HG03045 (cell line): ENCODE measurements around the gene KRT78.

Source experiments
- ATAC-seq: cut with Tn5 transposase; IDR thresholded peaks from one replicate; pipeline ENCODE4 v1.9.1; 2021; ENCODE audit warnings: mild to moderate bottlenecking, moderate library complexity; ENCODE audit not compliant: unreplicated experiment

The KRT78 gene

DNA sequence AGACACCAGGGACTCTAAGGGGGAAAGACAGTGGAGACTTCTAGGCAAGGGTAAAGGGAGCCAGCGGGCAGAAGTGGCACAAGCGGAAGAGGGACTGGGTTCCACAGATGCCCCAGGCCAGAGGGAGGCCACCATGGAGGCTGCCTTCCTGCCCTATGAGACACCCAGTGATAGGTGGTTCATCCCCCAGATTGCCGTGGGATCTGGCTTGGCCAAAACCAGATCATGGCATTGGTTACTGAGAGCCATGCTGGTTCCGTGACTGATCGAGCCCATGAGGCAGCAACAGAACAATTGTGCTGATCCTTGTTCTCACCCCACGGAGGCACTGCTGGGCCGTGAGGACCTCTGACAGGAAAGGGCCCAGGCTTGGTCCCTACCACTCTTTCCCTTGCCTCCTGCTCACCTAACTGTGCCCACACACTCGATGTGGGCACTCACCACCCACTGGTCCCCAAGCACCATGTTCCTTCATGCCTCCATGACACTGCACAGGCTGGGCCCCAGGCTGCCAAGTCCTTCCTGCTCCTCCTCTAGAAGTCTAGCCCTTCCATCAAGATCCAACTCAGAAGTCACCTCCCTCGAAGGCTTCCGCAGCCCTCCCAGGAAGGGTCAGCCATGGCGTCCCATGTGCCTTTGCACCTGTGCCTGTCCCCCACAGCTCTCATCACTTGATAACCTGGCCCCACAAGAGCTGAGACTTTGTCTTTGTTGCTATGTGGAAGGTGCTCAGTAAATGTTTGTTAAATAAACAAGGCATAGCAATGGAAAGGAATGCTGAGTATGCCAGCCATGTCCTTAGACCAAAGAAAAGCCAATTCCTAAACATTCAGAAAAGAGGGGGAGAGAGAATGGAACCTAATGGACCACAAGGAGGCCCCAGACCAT lies 21.9 kb downstream of the KRT78 start:
- no peak for ATAC-seq

DNA sequence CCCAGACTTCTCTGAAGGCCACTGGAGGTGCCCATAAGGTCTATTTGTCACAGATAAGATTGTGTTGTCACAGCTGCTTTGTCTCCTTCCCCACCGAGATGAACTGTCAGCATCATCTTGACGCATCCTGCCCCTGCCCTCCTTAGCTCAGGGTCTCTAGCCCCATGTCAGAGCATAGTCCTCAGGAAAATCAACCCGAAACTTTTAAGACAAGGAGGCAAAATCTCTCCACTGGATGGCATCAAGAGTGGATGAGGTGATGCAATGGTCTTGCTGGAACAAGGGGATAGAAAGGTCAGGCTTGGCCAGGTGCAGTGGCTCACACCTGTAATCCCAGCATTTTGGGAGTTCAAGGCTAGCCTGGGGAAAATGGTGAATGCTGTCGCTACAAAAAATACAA lies 22.8 kb downstream of the KRT78 start:
- no peak for ATAC-seq

- no peak for ATAC-seq
Observed at GRCh38 chr12:52824741-52825410, 23.9 kb downstream of the KRT78 start.

DNA sequence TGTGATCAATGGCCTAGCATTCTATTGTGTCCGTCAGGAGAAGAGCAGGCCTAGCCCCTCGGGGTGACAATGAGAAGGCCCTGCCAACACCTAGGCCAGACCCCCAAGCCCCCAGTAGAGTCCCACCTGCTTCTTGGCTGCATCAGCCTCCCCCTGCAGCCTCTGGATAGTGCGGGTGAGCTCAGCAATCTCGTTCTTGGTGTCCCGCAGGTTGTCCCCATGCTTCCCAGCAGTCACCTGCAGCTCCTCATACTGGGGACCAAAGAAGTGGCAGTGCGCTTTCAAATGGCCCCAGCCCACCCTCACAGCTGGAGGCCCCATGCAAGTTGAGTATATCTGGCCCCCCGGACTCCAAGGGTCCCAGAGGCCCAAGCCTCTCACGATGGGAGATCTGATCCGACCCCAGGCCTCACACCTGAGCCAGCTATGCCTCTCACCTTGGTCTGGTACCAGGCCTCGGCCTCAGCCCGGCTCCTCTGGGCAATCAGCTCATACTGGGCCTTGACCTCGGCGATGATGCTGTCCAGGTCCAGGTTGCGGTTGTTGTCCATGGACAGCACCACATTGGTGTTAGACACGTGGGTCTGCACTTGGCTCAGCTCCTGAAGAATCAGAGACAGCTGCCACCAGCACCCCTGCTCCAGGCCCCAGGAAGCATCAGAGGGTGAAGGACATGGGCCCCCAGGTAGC lies 24.9 kb downstream of the KRT78 start:
- ATAC-seq, result no peak

DNA sequence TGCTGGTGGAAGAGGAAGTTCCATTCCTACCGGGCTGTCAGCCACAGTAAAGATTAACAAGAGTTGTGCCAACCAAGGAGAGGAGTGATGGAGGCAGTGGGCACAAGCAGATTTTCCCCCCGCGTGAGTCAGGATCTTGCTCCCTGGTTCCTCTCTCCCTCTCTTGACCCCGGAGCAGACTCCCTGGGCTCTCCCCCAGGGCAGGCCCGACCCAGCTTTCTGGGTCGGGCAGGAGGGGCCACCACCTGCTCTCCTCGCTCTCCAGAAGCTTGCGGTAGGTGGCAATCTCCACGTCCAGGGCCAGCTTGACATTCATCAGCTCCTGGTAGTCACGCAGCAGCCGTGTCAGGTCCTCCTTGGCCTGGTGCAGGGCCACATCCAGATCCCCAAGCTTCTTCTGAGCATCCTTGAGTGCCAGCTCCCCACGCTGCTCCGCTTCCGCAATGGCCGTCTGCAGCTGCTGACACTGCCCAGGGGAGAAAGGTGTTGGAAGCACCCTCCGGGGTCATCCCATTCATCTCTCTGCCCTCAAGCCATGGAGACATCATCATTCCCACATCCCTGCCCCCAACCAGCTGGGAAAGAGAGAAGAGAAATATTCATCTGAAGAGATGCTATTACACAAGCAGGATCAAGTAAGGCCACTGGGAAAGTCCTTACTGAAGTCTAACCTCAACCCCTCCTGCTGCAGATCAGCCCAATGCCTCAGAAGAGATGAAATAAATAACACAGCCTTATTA lies 25.9 kb downstream of the KRT78 start:
- ATAC-seq, result no peak

DNA sequence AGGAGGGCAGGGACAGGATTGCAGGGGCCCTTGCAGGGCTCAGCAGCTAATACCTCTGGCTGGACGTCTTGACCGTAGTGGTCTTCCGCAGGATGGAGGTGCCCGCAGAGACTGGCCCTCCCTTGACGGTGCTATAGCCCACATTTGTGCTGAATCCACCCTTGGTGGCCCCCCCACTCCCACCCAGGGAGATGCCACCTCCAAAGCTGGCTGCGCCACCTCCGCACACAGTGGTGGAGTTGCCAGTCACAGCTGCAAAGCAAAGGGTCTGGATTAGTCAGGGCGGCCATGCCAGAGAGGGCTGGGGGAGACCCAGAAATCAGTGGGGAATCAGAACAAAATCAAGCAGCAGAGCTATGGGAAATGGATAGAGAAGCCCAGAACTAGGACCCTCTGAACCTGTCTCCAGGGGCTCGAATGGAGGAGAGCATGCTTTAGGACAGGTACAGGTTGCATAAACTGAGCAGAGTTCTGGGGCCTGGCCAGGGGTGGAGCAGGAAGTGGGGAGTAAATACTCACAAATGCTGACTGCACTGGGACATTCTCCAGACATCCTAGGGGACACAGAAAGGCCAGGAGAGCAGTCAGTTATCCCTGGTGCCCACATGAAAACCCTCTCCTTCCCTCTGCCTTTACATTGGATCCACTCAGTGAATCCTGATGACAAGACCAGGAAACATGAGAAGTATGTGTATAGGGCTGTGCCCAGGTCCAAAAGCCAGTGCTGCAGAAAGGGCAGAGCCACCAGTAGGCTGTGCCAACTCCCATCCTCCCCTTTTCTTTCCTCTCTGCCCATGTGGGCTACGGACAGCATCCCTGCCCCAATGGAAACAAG lies 26.8 kb downstream of the KRT78 start:
- ATAC-seq, result no peak

DNA sequence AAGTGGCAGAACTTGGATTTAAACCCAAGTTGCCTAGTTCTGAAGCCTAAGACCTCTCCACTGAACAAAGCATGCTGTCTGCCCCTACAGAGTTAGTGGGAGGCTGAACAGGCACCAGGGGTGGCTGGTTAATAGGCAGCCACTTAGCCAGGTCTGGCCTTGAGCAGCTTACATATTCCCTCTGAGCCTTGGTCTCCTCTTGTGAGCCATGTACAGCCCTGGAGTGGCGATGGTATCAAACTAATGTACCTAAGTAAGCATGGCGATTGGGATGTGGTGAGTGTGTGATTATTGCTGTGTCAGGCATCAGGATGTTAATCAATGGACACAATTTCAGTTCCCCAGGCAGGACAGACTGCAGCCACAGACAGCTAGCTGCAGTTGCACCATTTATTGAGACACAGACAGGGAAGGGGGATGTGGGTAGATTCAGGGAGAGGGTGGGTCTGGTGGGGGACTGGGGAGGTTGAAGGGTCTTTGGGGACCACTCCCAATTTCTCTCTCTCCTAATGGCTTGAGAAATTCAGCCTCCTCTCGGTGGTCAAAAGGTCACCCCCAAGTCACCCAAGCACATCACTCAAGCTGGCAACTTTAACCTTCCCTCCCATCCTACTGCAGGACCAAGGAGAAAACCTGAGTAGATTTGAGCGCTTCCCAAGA lies 27.6 kb downstream of the KRT78 start:
- ATAC-seq, result no peak

DNA sequence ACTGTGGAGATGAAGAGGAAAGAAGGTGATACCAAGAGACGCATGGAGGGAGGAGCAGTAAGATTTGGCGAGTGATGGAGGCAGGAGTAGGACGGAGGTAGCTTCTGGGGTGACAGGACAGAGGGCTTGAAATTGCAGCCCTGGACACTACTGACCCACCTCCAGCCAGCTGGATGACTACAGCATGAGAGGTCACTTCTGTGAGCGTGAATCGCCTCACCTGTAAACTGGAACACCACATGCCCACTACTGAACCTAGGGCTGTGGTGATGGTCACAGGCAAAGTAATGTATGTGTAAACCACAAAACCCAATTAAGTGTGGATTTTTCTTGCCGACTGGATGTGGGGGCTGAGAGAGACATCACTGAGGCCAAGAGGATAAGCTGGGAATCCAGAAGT lies 28.3 kb downstream of the KRT78 start:
- no peak for ATAC-seq

DNA sequence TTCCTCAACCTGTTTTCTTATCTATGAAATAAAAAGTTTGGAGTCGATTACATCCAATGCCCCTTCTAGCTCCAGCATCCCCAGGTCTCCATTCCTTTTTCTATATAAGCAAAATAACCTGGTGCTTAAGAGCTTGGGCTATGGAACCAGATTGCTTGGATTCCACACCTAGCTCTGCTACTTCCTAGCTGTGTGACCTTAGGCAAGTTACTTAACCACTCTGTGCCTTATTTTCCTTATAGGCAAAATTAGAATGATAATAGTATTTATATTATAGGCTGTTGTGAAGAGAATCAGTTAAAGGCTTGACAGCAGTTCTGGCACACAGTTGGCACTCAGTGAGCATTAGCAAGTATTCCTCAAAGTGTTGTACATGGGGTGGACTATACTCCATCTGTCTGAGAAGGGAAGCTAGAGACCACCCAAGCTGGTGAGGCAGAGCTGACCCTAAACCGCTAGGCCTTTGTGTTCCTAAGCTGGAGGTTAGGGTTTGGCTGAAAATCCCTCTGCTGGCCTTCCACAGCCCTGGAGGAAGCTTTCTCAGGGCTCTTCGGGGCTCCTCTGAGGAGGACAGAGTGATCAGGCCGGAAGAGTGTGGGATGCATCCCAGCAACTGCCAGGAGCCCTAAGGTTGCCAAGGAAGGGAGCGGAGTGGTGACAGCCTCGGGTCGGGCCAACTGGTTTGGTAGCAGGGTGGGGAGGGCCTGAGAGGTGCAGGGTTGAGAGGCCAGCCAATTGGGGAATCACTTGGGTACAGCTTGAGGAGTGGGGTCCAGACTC lies 28.9 kb downstream of the KRT78 start:
- no peak for ATAC-seq

DNA sequence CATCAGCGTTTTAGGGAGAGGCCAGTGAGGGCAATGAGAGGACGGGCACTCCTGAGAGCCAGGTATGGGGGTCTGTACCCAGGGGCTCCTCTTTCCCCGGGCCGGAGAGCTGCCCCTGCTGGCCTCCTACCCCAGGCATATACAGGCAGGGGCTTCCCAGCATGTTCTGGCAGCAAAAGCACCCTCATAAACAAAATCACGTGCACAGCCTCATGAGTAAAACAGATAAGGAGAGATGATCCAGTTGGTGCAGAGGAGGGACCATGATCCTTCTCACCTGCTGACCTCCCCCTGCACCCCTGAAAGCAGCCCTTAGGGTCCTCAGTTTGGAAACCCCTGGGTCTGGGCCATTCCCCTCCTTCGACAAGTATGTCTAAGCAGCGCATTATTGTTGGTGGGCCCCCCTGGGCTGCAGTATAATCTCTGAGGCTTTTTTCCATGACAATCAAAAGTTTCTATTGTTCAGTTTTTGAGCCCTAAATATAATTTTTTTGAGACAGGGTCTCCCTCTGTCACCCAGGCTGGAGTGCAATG lies 29.8 kb downstream of the KRT78 start:
- ATAC-seq, result no peak

- ATAC-seq, result no peak
Observed at GRCh38 chr12:52818388-52818787, 30.4 kb downstream of the KRT78 start.

DNA sequence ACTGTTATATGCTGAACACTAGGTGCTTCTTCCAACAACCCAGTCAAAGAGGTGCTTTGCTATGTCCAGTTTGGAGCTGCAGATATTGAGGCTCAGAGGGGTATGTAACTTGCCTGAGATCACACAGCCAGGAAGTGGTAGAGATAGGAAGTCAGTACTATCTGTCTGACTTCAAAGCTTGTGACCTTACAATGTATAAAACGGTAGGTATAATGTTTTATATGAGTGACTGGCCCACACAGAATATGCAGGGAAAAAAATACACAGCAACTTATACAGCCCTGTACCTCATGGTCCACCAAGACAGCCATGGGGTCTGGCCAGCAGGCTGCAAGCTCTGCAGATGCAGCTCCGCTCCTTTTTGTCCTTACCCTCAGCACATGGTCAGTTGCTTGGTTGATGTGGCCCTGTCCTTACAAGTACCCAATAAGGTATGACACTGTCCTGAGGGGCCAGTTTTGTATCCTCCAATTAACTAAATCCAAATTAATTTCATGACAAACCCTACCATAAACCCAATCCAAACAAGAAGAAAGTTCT lies 31.0 kb downstream of the KRT78 start:
- ATAC-seq, result no peak

DNA sequence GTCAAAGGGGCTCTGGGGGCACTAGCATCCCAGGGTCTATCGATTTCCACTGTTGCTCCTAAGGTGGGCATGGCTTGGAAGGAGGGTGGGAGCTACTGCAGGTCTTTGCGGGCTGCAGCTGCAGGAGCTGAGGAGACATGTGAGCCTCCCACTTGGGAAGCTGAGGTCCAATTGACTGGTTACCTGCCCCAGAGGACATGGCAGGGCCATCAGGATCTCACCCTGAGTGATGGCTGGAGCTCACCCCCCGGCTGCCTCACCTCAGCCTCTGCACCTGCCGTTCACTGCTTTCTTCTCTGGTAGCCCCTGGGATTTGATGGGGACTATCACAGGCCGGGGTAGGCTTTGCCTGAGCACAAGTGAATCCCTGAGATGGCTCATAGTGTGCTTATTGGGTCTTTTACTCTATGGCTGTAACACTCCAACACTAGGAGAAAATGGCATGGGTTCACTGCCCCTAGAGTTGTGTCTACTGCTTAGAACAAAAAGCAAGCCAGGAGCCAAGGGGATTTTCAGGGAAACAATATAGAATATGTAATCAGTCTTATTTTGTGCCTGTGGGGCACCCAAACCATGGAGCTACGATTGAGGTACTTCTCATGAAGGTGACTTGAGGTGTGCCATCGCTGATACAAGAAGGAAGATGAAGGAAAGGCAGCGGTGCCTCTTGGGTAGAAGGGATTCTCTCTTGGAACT lies 31.6 kb downstream of the KRT78 start:
- no peak for ATAC-seq

GRCh38 chr12:52815676-52816588 lies 32.9 kb downstream of the KRT78 start:
- no peak for ATAC-seq

DNA sequence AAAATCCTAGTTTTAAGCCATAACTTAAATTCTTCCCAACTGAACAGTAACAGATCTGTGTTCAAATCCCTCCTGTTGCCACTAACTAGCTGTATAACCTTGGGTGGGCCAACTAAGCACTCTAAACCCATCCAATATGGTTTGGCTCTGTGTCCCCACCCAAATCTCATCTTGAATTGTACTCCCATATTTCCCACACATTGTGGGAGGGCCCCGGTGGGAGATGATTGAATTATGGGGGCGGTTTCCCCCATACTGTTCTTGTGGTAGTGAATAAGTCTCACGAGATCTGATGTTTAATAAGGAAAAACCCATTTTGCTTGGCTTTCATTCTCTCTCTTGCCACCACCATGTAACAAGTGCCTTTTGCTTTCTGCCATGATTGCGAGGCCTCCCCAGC lies 33.6 kb downstream of the KRT78 start:
- ATAC-seq, result no peak

DNA sequence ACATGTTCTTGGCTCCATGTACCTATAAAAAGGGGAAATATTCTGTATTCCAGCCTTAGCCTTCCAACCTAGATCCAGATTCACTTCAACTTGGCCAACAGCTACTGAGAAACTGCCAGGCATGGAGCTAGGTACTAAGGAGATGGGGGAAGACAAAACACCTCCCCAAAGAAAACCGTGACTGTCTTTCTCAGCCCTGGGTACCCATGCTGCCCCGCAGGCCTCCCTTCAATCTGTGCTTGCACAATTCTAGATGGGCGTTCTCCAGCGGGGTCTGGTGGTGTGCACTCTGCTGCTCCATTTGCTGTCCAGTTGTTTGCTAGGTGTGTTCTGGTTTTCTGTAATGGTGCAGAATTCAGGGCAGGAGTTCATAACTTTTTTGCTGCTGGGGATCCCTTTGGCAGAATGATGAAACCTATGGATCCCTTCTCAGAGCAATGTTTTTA lies 34.1 kb downstream of the KRT78 start:
- ATAC-seq, result no peak
